Measurements from ENCODE around the gene EHBP1L1. TPM values are rescaled to one million over a fixed set of nuclear protein-coding genes. Genes with fewer than 3 reads are reported as not detected.

EHBP1L1 gene
- total and polyA plus RNA-seq, 2 of the 13 experiments (the other 11 are each of a cell fraction or from before 2014, with no cell fraction given): 8.3 to 10.6 TPM

DNA sequence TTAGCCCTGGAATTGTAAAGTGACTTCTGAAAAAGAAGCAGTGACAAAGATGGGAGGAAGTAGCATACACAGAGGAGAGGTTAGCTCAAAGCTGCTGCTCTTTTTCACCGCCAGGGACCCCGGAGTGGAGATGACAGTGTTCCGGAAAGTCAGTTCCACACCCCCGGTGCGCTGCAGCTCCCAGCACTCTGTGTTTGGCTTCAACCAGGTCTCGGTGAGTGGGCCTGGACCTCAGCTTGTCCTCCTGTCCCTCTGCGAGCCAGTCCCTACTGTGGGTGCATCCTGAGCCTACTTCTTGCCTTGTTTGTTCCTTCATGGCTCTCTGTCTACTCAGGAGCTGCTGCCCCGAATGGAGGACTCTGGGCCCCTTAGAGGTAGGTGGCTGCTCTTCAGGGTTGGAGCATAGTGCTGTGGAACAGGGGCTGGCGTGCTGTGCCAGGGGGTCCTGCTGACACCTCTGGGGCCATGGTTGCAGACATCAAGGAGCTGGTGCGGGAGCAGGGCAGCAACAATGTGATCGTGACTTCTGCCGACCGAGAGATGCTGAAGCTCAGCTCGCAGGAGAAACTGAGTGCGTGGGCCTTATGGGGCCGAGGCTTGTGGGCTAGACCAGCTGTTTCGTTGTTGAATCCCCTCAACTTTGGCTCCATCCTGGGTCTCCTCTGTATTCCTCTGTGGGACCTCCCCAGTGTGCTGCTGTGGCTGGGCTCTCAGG lies 41.4 kb downstream of the EHBP1L1 start:
- peaks cover 27% of the 10 kb centered on the region for H3K4me1 ChIP-seq (ENCODE audit: insufficient read depth, low read length)
- peak overlapping the region; percentile 88 for H3K9ac ChIP-seq (ENCODE audit: insufficient read depth, low read depth, low read length)
- peaks cover 41% of the 10 kb centered on the region for H3K79me2 ChIP-seq (ENCODE audit: insufficient read depth, low read length)
- ChIA-PET POLR2A (interaction anchor here (0.6 to 2.7 kb wide), 27 partner anchors 9 to 452 kb away, joined by 3 to 45 read pairs (median 4); partner anchors contain the start of genes KAT5, MUS81, SIPA1 and TIGD3), CTCF (ENCODE audit: low intra/inter-chr PET ratio, low total read pairs) (no interaction called here)
- no peak for ATAC-seq
- DNase-seq (ENCODE audit: low spot score): no peak
- peak overlapping the region; percentile 92 for H3K27ac ChIP-seq (ENCODE audit: extremely low read length, insufficient read depth, low read length)
- H2AFZ ChIP-seq (ENCODE audit: low read length): no peak overlapping the region
- no peak for FAIRE-seq
- no peaks in the 10 kb centered on the region; a peak in 1 of 5 replicates for H3K27me3 ChIP-seq (ENCODE audit: control insufficient read depth in 1 of 2, insufficient read depth in 2 of 2, low read length in 2 of 2)
- H3K4me2 ChIP-seq (ENCODE audit: low read depth, low read length): peak overlapping the region; percentile 77
- 91% methylated on average over 15 of the region's 17 CpGs for WGBS (ENCODE audit: low lambda C conversion rate)
- no peak for TF ChIP-seq ZBTB21 (CRISPR knock-in tag; IDR thresholded peaks at IDR 0.05)
- TF ChIP-seq, protein P1, sequence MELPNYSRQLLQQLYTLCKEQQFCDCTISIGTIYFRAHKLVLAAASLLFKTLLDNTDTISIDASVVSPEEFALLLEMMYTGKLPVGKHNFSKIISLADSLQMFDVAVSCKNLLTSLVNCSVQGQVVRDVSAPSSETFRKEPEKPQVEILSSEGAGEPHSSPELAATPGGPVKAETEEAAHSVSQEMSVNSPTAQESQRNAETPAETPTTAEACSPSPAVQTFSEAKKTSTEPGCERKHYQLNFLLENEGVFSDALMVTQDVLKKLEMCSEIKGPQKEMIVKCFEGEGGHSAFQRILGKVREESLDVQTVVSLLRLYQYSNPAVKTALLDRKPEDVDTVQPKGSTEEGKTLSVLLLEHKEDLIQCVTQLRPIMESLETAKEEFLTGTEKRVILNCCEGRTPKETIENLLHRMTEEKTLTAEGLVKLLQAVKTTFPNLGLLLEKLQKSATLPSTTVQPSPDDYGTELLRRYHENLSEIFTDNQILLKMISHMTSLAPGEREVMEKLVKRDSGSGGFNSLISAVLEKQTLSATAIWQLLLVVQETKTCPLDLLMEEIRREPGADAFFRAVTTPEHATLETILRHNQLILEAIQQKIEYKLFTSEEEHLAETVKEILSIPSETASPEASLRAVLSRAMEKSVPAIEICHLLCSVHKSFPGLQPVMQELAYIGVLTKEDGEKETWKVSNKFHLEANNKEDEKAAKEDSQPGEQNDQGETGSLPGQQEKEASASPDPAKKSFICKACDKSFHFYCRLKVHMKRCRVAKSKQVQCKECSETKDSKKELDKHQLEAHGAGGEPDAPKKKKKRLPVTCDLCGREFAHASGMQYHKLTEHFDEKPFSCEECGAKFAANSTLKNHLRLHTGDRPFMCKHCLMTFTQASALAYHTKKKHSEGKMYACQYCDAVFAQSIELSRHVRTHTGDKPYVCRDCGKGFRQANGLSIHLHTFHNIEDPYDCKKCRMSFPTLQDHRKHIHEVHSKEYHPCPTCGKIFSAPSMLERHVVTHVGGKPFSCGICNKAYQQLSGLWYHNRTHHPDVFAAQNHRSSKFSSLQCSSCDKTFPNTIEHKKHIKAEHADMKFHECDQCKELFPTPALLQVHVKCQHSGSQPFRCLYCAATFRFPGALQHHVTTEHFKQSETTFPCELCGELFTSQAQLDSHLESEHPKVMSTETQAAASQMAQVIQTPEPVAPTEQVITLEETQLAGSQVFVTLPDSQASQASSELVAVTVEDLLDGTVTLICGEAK (IDR thresholded peaks at IDR 0.05): no peak
- TF ChIP-seq, protein P1 (CRISPR knock-in tag; IDR thresholded peaks at IDR 0.05): 0 out of 2 replicates have a peak, but pooled peaks have one; percentile 8
- no peak for TF ChIP-seq ZNF737 (CRISPR knock-in tag; IDR thresholded peaks at IDR 0.05; ENCODE audit: borderline replicate concordance)
- no peak for TF ChIP-seq FOXP1 (IDR thresholded peaks at IDR 0.05)
- TF ChIP-seq FOXP1 (CRISPR knock-in tag; IDR thresholded peaks at IDR 0.05): no peak
- peak overlapping the region; percentile 86 to 90 (median 87) for H3K4me3 ChIP-seq (replicated peaks in 1 of 3; ENCODE audit: insufficient read depth in 1 of 3, low read depth in 2 of 3, low read length in 3 of 3)
- TSS peak; percentile 50 for BruUV-seq (replicated peaks)
- peaks cover 14% of the 10 kb centered on the region; the same call in 1 of the 2 replicates for H4K20me1 ChIP-seq (ENCODE audit: insufficient read depth, low read length)
- peaks cover 15 to 42% of the 10 kb centered on the region in 2 experiments; a peak in 4 of 5 replicates for H3K36me3 ChIP-seq (replicated peaks in 1 of 2; ENCODE audit: control insufficient read depth in 1 of 2, insufficient read depth in 2 of 2, low read length in 2 of 2)
- H3K9me3 ChIP-seq (ENCODE audit: low read length): no peaks in the 10 kb centered on the region
- in situ Hi-C loops (cut with HindIII; ENCODE audit: extremely low pct_ligation_motif_present, low pct_unique_long_range_greater_than_20kb) (no loop called here), intact Hi-C loops (cut with micrococcal nuclease; ENCODE audit: unreplicated experiment) (no loop called here)

All from HepG2 (cell line).